Progenitor cell of endocrine pancreas (in vitro differentiated cells): ENCODE measurements around the gene TMUB1. TPM values are rescaled to one million over a fixed set of nuclear protein-coding genes. Genes with fewer than 3 reads are reported as not detected.

ENCODE experiments used
- DNase-seq: peaks from one replicate; pipeline ENCODE4 v3.0.0; 2021; ENCODE audit warnings: low spot score; ENCODE audit not compliant: unreplicated experiment
- H3K27ac Mint-ChIP-seq: 2 replicates; pipeline ENCODE4 v1.8.0; 2021; ENCODE audit warnings: mild to moderate bottlenecking, moderate library complexity, mixed read lengths
- H3K27me3 Mint-ChIP-seq: 2 replicates; pipeline ENCODE4 v1.8.0; 2021; ENCODE audit warnings: mixed read lengths
- H3K36me3 Mint-ChIP-seq: 2 replicates; pipeline ENCODE4 v1.8.0; 2022; ENCODE audit warnings: mixed read lengths; ENCODE audit not compliant: insufficient read depth
- H3K4me1 Mint-ChIP-seq: 2 replicates; pipeline ENCODE4 v1.8.0; 2021; ENCODE audit warnings: low read depth, mixed read lengths
- H3K4me3 Mint-ChIP-seq: 2 replicates; pipeline ENCODE4 v1.8.0; 2021; ENCODE audit warnings: low read depth, mild to moderate bottlenecking, moderate library complexity, mixed read lengths
- H3K9me3 Mint-ChIP-seq: 2 replicates; pipeline ENCODE4 v1.8.0; 2021; ENCODE audit warnings: low read depth, mixed read lengths
- total RNA-seq: library from RNA; stranded (reverse); gene quantifications from 2 replicates; pipeline ENCODE4 v1.2.1, GENCODE V29; 2021
- TF ChIP-seq, protein P1 (sequence below): fragments of 200-600 bp; sonication (generic); IDR thresholded peaks from one replicate; pipeline ENCODE4 v1.5.0; 2021; ENCODE audit warnings: antibody characterized with exemption, mild to moderate bottlenecking; ENCODE audit not compliant: unreplicated experiment

Gene TMUB1
- total RNA-seq, 1 donor from 2014 or later, result 48.6 TPM

DNA sequence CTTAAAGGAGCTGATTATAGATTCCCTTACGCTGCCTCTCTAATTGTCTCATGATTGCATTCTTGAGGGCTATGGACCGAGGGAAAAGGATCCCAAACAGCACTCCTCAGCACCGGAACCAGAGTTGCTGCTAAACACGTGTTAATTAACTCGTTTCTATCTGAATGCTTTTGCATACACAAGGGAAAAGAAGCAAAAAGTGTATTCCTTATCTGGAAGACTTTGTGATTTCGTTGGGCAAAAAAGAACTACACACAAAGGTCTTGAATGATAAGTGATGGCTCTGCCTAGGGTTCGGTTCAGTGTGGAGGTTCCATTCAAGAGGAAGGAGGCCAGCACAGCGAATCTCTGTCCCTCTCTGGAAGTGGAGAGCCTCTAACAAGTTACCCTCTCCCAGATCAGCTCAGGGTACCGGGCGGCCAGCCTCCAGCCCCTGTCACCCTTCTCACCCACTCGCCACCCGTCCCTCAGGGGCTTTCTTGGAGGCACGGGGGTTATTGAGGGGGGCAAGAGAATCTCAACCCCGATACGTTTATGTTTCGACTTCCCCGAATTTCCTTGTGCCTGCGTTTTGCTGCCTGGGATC lies 24.4 kb downstream of the TMUB1 start:
- no peaks in the 10 kb centered on the region for H3K27me3 Mint-ChIP-seq
- peaks cover 3% of the 10 kb centered on the region for H3K36me3 Mint-ChIP-seq
- H3K4me1 Mint-ChIP-seq, result peaks cover 37% of the 10 kb centered on the region
- TF ChIP-seq, protein P1, sequence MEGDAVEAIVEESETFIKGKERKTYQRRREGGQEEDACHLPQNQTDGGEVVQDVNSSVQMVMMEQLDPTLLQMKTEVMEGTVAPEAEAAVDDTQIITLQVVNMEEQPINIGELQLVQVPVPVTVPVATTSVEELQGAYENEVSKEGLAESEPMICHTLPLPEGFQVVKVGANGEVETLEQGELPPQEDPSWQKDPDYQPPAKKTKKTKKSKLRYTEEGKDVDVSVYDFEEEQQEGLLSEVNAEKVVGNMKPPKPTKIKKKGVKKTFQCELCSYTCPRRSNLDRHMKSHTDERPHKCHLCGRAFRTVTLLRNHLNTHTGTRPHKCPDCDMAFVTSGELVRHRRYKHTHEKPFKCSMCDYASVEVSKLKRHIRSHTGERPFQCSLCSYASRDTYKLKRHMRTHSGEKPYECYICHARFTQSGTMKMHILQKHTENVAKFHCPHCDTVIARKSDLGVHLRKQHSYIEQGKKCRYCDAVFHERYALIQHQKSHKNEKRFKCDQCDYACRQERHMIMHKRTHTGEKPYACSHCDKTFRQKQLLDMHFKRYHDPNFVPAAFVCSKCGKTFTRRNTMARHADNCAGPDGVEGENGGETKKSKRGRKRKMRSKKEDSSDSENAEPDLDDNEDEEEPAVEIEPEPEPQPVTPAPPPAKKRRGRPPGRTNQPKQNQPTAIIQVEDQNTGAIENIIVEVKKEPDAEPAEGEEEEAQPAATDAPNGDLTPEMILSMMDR, result no peak
- H3K9me3 Mint-ChIP-seq, result no peaks in the 10 kb centered on the region
- peak overlapping the region; percentile 89 for H3K4me3 Mint-ChIP-seq
- no peak for DNase-seq
- H3K27ac Mint-ChIP-seq, result peak overlapping the region; percentile 97

DNA sequence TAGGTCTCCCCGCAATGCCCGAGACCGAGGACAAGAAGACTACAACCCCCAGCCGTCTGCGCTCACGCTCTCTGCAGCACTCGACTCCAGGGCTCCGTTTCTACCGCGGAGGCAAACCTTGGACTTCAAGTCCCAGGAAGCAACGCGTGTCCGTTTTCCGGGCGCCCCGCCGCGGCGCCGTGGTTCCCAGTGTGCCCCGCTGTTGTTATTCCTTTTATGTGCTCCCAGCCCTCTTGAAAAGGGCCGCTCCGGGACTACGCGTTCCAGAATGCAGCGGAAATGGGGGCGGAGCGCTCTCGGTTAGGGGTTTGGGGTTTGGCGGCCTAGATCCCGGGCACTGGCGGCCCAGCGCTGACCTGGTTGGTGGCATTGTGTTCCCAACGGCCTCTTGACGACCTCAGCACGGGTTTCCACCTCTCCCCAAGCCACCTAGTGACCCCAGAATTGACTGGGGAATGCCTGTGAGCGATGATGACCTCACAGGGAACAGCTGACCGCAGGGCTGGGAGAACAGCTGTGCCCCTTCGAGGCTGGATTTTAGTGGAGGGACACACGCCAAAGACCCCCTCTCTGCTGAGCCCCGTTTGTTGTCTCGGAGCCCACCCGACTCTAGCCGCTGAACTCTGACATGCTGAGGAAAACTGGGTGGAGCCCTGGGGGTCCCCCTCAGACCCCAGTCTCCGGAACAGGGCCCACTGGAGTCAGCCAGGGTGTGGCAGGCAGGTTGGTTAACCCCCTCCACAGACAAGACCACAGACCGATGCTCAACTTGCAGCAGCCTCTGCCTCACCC lies 25.1 kb downstream of the TMUB1 start:
- Mint-ChIP-seq H3K9me3 (no peaks in the 10 kb centered on the region), H3K4me3 (peak overlapping the region; percentile 89), H3K27me3 (no peaks in the 10 kb centered on the region), H3K36me3 (peaks cover 3% of the 10 kb centered on the region), H3K4me1 (peaks cover 32% of the 10 kb centered on the region), H3K27ac (peak overlapping the region; percentile 97)
- TF ChIP-seq, protein P1, result no peak
- DNase-seq, result peak; percentile 94

DNA sequence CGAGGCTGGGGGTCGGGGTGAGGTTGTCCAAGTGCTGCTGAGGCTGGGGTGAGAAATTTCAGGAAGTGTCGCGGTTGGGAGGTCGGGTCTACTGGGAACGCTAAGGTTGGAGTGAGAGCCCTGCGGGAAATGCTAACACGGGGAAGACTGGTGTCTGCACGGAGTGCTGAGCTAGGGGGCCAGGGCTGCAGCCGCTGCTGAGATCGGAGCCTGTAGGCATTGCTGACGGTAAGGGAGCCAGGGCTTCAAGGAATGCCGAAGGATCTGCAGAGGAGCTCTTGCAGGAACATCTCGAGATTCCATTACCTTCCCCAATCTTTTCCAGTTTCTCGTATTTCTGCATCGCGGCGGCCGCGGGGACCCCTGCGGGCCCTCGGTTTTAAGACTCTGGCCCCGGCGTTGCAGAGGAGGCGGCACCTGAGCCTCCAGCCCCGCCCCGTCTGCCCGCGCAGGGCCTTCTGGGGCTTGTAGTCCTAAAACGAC lies 25.7 kb downstream of the TMUB1 start, which contains the start of gene CDK5:
CDK5 (minus strand) TSS at position 392 of the 483 bp plus-strand sequence; CDS start at position 343, 49 bp downstream.
- Mint-ChIP-seq H3K4me1 (peaks cover 32% of the 10 kb centered on the region), H3K27ac (peak within 1 kb of the TSS; percentile 97), H3K36me3 (peaks cover 3% of the 10 kb centered on the region), H3K27me3 (peaks cover 2% of the 10 kb centered on the region), H3K4me3 (peak within 1 kb of the TSS; percentile 89), H3K9me3 (no peaks in the 10 kb centered on the region)
- TF ChIP-seq, protein P1, result no peak
- DNase-seq, result no peak

DNA sequence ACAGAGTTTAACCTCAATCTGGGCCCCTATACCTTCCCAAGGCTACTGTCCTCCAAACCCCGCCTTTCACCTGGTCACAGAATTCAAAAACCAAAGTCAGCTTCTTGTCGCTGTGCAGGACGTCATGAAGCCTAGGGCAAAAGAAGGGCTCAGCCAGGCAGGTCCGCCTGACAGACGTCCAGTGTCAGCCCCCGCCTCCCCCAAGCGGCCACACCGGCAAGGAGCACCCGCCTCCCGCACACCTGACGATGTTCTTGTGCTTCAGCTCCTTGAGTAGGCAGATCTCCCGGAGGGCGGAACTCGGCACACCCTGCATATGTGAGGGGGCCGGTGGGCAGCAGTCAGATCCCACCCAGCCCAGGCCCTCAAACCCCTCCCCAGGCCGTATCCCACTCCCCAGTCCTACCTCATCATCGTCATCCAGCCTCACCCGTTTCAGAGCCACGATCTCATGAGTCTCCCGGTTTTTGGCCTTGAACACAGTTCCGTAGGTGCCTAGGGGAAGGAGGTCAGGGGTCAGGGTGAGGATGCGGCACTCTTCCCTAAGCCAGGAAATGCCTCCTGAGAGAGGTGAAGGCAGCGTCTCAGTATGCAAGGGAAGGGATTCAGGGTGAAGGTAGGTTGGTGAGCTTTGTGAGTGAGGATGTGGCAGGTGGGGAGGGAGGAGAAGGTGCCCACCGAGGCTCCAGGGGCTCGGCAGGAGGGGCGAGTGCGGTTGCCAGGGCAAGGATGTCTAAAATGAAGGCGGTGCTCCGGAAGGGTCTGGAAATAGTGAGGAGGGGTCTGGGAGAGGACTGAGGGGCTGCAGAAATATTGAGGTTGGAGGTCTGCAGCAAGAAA lies 26.4 kb downstream of the TMUB1 start:
- DNase-seq, result no peak
- Mint-ChIP-seq H3K4me1 (peaks cover 31% of the 10 kb centered on the region), H3K4me3 (peak overlapping the region; percentile 89), H3K9me3 (no peaks in the 10 kb centered on the region), H3K36me3 (peaks cover 3% of the 10 kb centered on the region), H3K27me3 (peaks cover 4% of the 10 kb centered on the region), H3K27ac (peak overlapping the region; percentile 93)
- TF ChIP-seq, protein P1, result peak; percentile 30

DNA sequence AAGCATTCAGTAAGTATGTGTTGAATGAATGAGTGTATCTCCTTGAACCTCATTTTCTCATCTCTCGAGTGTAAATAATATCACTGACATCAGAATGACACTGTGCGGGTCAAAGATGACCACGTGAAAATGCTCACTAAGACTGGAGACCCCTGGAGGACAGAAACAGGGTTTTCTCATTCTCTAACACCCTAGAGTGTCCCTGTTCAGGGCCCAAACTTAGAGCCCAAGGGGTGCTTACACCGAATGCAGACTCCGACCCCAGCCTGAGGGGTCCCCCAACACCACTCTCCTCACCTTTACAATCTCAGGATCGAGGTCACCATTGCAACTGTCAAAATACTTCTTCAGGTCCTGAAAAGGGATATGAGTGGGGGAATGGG lies 27.0 kb downstream of the TMUB1 start:
- Mint-ChIP-seq H3K9me3 (no peaks in the 10 kb centered on the region), H3K4me3 (peak overlapping the region; percentile 89), H3K27me3 (peaks cover 8% of the 10 kb centered on the region), H3K4me1 (peaks cover 25% of the 10 kb centered on the region), H3K27ac (no peak overlapping the region), H3K36me3 (peaks cover 3% of the 10 kb centered on the region)
- no peak for DNase-seq
- TF ChIP-seq, protein P1, result no peak
